ENCODE data around the gene KRTAP5-10. TPM values are rescaled to one million over a fixed set of nuclear protein-coding genes. Genes with fewer than 3 reads are reported as not detected.
"Not testable (repeated sequence)": the region's sequence is repeated elsewhere in the genome, so short reads cannot be mapped to it uniquely, and the experiment has no call there.

The KRTAP5-10 gene, protein sequence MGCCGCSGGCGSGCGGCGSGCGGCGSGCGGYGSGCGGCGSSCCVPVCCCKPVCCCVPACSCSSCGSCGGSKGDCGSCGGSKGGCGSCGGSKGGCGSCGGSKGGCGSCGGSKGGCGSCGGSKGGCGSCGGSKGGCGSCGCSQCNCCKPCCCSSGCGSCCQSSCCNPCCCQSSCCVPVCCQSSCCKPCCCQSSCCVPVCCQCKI
- total RNA-seq: not detected in 2 replicates

DNA sequence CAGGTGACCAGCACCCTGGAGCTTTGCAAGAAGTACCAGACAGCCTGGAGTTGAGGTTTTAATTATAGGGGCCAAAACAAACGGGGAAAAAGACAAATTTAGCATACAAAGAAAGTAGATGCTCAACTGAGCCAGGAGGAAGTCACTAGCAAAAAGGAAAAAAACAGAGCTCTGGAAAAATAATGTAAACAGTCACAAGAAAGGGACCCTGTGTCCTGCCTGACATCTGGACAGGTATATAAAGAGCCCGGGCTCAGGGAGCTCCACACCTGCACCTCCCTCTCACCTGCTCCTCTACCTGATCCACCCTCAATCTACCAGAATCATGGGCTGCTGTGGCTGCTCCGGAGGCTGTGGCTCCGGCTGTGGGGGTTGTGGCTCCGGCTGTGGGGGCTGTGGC is at the start of gene KRTAP5-10:
KRTAP5-10 (plus strand) TSS at position 301 of the 400 bp plus-strand sequence; CDS start at position 326, 25 bp downstream.
- H3K27me3 Mint-ChIP-seq (ENCODE audit: insufficient read depth): peaks cover 6% of the 10 kb centered on the region
- intact Hi-C loops (cut with micrococcal nuclease): no loop called here
- DNase-seq (ENCODE audit: low spot score): no peak
- no peaks in the 10 kb centered on the region for H3K9me3 Mint-ChIP-seq
- no peaks in the 10 kb centered on the region for H3K36me3 Mint-ChIP-seq (ENCODE audit: low read depth)
- no peak within 1 kb of the TSS for H3K4me3 Mint-ChIP-seq
- H3K27ac Mint-ChIP-seq: no peak within 1 kb of the TSS
- H3K4me1 Mint-ChIP-seq (ENCODE audit: low read depth): no peaks in the 10 kb centered on the region

DNA sequence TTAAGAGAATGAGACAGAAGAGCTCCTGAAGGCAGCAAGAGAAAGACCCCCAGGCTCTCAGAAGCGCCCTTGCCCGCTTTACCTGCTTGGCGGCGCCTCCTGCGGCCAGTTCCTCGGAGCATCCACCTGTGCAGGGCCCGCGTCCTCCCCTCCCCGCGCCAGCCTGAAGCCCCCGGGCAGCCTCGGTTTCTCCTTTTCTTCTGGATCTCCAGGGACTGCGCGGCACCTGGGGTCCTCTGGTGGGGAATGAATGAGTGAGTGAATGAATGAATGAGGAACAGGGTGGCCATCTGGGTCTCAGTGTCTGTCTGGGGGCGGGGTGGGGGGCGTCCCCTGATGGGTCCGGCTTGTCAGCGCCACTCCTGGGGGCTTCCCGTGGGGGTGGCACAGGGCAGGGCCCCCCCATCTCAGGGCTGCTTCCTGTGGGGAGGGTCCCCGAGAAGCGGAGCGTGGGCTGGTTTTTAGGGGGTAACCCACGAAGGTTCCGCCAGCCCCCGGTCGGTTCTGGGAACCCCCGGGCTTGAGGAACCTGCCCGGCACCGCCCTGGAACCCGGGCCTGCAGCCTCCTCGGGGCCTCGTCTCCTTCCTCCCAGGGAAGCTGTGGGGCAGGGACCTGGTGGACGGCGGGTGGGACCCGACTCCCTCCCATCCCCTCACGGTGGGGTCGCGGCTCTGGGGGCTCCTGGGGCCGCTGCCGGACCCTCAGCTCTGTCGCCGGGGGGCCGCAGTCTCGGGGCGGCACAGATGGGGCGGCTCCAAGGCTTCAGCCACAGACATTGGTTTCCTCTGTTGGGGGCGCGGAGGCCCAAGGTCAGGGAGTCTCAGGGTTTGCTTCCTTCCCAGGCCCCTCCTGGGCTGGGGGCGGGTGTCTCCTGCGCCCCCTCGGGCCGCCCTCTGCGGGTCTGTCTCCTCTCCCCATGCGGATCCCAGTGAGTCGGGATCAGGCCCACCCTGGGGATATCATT is 46.6 kb upstream of the KRTAP5-10 start:
- H3K27me3 Mint-ChIP-seq (ENCODE audit: insufficient read depth): peaks cover 5% of the 10 kb centered on the region
- H3K27ac Mint-ChIP-seq: no peak overlapping the region
- no peaks in the 10 kb centered on the region for H3K4me1 Mint-ChIP-seq (ENCODE audit: low read depth)
- DNase-seq (ENCODE audit: low spot score): no peak
- H3K4me3 Mint-ChIP-seq: no peak overlapping the region
- H3K36me3 Mint-ChIP-seq (ENCODE audit: low read depth): no peaks in the 10 kb centered on the region
- intact Hi-C loops (cut with micrococcal nuclease): no loop called here
- H3K9me3 Mint-ChIP-seq: peaks cover 4% of the 10 kb centered on the region

DNA sequence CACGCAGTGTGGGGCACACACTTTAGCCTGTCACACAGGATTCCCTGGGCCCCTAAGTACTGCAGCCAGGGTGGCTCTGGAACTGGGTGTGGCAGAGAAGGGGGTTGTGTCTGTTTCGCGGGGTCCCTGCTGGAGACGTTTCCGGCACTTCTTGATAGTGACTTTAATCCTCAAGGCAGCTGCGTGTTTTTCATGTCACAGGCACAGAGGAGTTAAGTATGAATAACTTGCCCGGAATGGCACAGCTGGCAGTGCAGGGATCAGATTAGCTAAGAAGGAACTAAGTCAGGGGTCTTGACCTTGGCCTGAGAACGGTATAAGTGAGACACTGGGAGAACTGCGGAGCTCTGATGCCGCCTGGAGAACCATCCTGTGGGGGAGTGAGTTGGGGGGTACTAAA is 45.8 kb upstream of the KRTAP5-10 start:
- H3K27me3 Mint-ChIP-seq (ENCODE audit: insufficient read depth): peaks cover 7% of the 10 kb centered on the region
- no peaks in the 10 kb centered on the region for H3K4me1 Mint-ChIP-seq (ENCODE audit: low read depth)
- no peaks in the 10 kb centered on the region for H3K36me3 Mint-ChIP-seq (ENCODE audit: low read depth)
- intact Hi-C loops (cut with micrococcal nuclease): no loop called here
- no peak overlapping the region for H3K27ac Mint-ChIP-seq
- no peaks in the 10 kb centered on the region for H3K9me3 Mint-ChIP-seq
- no peak for DNase-seq (ENCODE audit: low spot score)
- no peak overlapping the region for H3K4me3 Mint-ChIP-seq

DNA sequence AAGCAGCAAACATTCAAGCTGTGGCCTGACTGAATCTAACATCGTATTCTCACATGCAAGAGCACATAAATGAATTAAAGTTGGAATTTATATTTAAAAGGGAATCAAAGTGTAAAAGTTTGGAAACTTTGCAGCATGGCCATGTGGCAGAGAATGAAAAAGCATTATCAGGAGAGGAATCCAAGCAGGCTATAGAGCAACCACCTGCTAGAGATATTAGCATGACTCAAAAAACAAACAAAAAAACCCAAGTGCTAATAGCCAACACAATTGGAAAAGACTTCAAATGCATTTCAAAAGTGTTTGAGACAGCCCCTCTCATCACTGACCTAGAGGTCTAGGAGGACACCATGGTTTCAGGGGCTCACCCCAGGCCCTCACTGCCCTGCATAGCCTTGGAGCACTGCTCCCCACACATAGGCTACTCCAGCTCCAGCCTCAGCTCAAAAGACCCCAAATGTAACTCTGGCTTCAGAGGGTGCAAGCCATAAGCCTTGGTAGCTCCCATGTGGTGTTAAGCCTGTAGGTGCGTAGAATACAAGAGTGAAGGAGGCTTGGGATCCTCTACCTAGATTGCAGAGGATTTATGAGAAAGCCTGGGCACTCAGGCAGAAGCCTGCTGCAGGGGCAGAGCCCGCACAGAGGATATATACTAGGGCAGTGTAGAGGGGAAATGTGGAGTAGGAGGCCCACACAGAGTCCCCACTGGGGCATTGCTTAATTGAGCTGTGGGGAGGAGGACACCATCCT is 40.0 kb upstream of the KRTAP5-10 start:
- no peak for DNase-seq (ENCODE audit: low spot score)
- Mint-ChIP-seq H3K27me3 (ENCODE audit: insufficient read depth) (peaks cover 11% of the 10 kb centered on the region), H3K36me3 (ENCODE audit: low read depth) (no peaks in the 10 kb centered on the region), H3K9me3 (no peaks in the 10 kb centered on the region), H3K27ac (no peak overlapping the region), H3K4me3 (no peak overlapping the region), H3K4me1 (ENCODE audit: low read depth) (no peaks in the 10 kb centered on the region)
- intact Hi-C loops (cut with micrococcal nuclease): no loop called here

DNA sequence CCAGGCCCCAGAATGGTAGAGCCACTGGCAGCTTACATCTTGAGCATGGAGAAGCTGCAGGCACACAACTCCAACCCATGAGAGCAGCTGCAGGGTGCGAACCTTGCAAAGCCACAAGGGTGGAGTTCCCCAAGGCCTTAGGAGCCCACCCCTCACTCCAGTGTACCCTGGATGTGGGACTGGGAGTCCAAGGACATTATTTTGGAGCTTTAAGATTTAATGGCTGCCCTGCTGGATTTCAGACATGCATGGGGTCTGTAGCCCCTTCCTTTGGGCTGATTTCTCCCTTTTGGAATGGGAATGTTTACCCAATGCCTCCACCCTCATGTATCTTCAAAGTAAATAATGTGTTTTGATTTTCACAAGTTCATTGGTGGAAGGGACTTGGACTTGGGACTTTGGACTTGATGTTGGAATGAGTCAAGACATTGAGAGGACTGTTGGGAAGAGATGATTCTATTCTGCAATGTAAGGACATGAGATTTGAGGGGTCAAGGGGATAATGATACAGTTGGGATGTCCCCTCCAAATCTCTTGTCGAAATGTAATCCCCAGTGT is 39.3 kb upstream of the KRTAP5-10 start:
- H3K27ac Mint-ChIP-seq: no peak overlapping the region
- H3K36me3 Mint-ChIP-seq (ENCODE audit: low read depth): no peaks in the 10 kb centered on the region
- H3K27me3 Mint-ChIP-seq (ENCODE audit: insufficient read depth): peaks cover 11% of the 10 kb centered on the region
- intact Hi-C loops (cut with micrococcal nuclease): no loop called here
- no peak for DNase-seq (ENCODE audit: low spot score)
- H3K9me3 Mint-ChIP-seq: no peaks in the 10 kb centered on the region
- no peaks in the 10 kb centered on the region for H3K4me1 Mint-ChIP-seq (ENCODE audit: low read depth)
- no peak overlapping the region for H3K4me3 Mint-ChIP-seq

DNA sequence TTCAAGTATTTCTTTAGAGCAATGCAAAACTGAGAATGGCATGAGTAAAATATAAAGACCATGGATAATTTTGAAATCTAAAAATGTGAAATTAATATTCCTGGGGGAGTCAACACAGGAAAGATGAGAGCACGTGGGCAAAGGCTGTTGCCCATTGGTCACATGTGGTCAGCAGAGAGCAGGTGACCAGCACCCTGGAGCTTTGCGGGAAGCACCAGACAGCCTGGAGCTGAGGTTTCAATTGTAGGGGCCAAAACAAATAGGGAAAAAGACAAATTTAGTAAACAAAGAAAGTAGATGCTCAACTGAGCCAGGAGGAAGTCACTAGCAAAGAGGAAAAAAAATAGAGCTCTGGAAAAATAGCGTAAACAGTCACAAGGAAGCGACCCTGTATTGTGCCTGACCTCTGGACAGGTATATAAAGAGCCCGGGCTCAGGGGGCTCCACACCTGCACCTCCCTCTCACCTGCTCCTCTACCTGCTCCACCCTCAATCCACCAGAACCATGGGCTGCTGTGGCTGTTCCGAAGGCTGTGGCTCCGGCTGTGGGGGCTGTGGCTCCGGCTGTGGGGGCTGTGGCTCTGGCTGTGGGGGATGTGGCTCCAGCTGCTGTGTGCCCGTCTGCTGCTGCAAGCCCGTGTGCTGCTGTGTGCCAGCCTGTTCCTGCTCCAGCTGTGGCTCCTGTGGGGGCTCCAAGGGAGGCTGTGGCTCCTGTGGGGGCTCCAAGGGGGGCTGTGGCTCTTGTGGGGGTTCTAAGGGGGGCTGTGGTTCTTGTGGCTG is 38.4 kb upstream of the KRTAP5-10 start, which contains the start of gene KRTAP5-7:
KRTAP5-7 (plus strand) TSS at position 472 of the 780 bp plus-strand sequence; CDS start at position 506, 34 bp downstream.
- H3K27me3 Mint-ChIP-seq (ENCODE audit: insufficient read depth): peaks cover 12% of the 10 kb centered on the region
- DNase-seq (ENCODE audit: low spot score); intact Hi-C loops (cut with micrococcal nuclease): not testable (repeated sequence)

DNA sequence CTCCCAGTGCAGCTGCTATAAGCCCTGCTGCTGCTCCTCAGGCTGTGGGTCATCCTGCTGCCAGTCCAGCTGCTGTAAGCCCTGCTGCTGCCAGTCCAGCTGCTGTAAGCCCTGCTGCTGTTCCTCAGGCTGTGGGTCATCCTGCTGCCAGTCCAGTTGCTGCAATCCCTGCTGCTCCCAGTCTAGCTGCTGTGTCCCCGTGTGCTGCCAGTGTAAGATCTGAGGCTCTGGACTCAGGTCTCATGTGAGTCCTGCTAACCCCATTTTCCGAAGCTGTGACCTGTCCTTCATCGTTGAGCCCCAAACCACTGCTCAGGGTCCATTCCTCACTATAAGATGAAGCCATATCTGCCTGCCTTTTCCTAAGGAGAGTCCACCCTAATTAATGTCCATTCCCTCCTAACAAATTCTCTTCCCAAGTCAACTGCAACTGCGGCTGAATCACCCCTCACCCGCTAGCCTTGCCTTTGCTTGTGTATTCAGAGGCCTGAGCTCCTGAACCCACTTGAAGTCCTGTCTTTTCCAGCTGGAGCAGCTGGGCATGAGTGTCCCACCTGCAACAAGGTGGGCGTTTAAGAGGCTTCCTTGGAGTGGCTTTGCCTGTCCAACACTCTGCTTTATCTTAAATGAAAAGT is 37.7 kb upstream of the KRTAP5-10 start:
- no peak for DNase-seq (ENCODE audit: low spot score)
- Mint-ChIP-seq H3K9me3 (no peaks in the 10 kb centered on the region), H3K36me3 (ENCODE audit: low read depth) (no peaks in the 10 kb centered on the region), H3K4me1 (ENCODE audit: low read depth) (no peaks in the 10 kb centered on the region), H3K27ac (no peak overlapping the region), H3K4me3 (no peak overlapping the region), H3K27me3 (ENCODE audit: insufficient read depth) (peaks cover 12% of the 10 kb centered on the region)
- intact Hi-C loops (cut with micrococcal nuclease): no loop called here

More for the DNA sequence above, 38.4 kb upstream of the KRTAP5-10 start, which contains the start of gene KRTAP5-7:
- not testable (repeated sequence) for H3K27ac Mint-ChIP-seq; H3K4me1 Mint-ChIP-seq (ENCODE audit: low read depth); H3K36me3 Mint-ChIP-seq (ENCODE audit: low read depth); H3K9me3 Mint-ChIP-seq; H3K4me3 Mint-ChIP-seq

DNA sequence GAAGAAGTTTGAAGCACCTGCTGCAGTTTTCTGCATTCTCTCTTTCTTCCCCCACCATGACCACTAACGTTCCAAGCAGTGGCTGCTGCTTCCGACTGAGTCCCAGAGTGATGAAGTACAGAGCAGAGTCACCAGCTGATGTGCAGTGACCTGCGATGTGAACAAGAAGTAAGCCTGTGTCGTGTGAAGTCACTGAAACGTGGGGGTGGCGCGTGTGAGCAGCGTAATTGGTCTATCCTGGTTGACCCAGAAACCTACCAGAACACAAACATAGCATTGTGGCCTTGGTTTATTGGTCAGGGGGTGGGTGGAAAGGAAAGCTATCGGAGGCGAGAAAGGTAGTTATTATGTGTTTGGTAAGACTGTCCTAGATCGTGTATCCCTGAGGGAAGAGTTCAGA is 34.8 kb upstream of the KRTAP5-10 start:
- H3K36me3 Mint-ChIP-seq (ENCODE audit: low read depth): no peaks in the 10 kb centered on the region
- peaks cover 7% of the 10 kb centered on the region for H3K27me3 Mint-ChIP-seq (ENCODE audit: insufficient read depth)
- H3K9me3 Mint-ChIP-seq: no peaks in the 10 kb centered on the region
- intact Hi-C loops (cut with micrococcal nuclease): no loop called here
- no peak overlapping the region for H3K4me3 Mint-ChIP-seq
- no peaks in the 10 kb centered on the region for H3K4me1 Mint-ChIP-seq (ENCODE audit: low read depth)
- H3K27ac Mint-ChIP-seq: no peak overlapping the region
- DNase-seq (ENCODE audit: low spot score): no peak

DNA sequence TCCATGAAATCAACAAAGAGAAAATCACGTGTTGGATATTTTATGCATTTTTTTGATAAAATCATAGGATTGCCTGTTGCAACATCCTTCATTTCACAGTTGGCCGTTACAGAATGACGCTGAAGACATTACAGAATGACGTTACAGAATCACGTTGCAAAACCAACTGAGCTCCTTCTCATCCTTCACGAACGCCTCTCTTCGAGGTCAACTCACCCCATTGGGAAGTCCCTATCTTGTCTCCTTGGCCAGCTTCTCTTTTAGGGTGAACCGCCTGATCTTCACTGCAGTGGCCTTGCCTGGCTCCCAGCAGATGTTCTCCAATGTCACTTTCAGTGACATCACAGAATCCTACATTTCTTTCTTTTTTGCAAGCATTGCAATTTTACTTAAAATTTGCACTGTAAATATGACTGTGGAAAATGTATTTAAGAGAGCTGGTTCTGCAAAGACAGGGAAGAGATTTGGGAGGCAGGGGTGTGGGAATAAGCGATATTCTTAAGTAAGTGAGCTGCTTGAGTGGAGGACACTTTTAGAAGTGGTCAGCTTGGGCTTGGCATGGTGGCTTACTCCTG is 33.2 kb upstream of the KRTAP5-10 start:
- Mint-ChIP-seq H3K27ac (no peak overlapping the region), H3K4me1 (ENCODE audit: low read depth) (no peaks in the 10 kb centered on the region), H3K9me3 (no peaks in the 10 kb centered on the region), H3K27me3 (ENCODE audit: insufficient read depth) (peaks cover 7% of the 10 kb centered on the region), H3K36me3 (ENCODE audit: low read depth) (no peaks in the 10 kb centered on the region), H3K4me3 (no peak overlapping the region)
- intact Hi-C loops (cut with micrococcal nuclease): no loop called here
- DNase-seq (ENCODE audit: low spot score): no peak

DNA sequence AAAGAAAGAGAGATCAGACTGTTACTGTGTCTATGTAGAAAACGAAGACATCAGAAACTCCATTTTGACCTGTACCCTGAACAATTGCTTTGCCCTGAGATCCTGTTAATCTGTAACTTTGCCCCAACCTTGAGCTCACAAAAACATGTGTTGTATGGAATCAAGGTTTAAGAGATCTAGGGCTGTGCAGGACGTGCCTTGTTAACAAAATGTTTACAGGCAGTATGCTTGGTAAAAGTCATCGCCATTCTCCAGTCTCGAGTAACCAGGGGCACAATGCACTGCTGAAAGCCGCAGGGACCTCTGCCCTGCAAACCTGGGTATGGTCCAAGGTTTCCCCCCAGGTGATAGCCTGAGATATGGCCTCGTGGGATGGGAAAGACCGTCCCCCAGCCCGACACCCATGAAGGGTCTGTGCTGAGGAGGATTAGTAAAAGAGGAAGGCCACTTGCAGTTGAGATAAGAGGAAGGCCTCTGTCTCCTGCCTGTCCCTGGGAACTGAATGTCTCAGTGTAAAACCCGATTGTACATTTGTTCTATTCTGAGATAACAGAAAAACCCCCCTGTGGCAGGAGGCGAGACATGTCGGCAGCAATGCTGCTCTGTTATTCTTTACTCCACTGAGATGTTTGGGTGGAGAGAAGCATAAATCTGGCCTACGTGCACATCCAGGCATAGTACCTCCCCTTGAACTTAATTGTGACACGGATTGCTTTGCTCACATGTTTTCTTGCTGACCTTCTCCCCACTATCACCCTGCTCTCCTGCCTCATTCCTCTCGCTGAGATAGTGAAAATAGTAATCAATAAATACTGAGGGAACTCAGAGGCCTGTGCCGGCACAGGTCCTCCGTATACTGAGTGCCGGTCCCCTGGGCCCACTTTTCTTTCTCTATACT is 30.4 kb upstream of the KRTAP5-10 start:
- intact Hi-C loops (cut with micrococcal nuclease); DNase-seq (ENCODE audit: low spot score); H3K4me3 Mint-ChIP-seq; H3K36me3 Mint-ChIP-seq (ENCODE audit: low read depth); H3K9me3 Mint-ChIP-seq; H3K4me1 Mint-ChIP-seq (ENCODE audit: low read depth); H3K27ac Mint-ChIP-seq; H3K27me3 Mint-ChIP-seq (ENCODE audit: insufficient read depth): not testable (repeated sequence)

DNA sequence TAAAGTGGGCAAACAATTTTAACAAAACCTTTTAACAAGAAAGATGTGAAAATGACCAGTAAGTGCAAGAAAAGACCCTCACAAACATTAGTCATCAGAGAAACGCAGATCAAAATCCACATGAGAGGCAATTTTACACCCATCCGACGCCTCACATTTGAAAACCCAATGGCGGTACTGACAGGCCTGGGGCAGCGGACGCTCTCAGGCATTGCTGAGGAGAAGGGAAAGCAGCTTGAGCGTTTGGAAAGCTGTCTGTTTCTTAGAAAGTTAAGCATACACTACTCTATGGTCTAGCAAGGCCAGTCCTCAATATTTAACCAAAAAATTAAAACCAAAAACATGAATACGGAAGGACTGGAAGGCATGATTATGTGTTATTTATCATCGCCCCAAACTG is 29.5 kb upstream of the KRTAP5-10 start:
- H3K27me3 Mint-ChIP-seq (ENCODE audit: insufficient read depth): peaks cover 2% of the 10 kb centered on the region
- H3K4me1 Mint-ChIP-seq (ENCODE audit: low read depth): no peaks in the 10 kb centered on the region
- no peaks in the 10 kb centered on the region for H3K36me3 Mint-ChIP-seq (ENCODE audit: low read depth)
- no peak overlapping the region for H3K27ac Mint-ChIP-seq
- peaks cover 4% of the 10 kb centered on the region for H3K9me3 Mint-ChIP-seq
- intact Hi-C loops (cut with micrococcal nuclease): no loop called here
- H3K4me3 Mint-ChIP-seq: no peak overlapping the region
- no peak for DNase-seq (ENCODE audit: low spot score)

Data from activated T-helper 1 cell treated with anti-CD3 and anti-CD28 coated beads, Interleukin-12 subunit alpha, Interleukin-12 subunit beta, Interleukin-2, Interleukin-4 antibody, amounts not matched to agents 30 ng/mL and 10 ng/mL and 1 ng/mL, durations not matched to agents 14 hours and 24 hours and 36 hours (primary cell).